ENCODE data around the gene C12orf57. TPM values are rescaled to one million over a fixed set of nuclear protein-coding genes. Genes with fewer than 3 reads are reported as not detected.

The C12orf57 gene
- total and polyA plus RNA-seq, 2 of the 13 experiments (the other 11 are each of a cell fraction or from before 2014, with no cell fraction given) = 84.0 to 287 TPM

DNA sequence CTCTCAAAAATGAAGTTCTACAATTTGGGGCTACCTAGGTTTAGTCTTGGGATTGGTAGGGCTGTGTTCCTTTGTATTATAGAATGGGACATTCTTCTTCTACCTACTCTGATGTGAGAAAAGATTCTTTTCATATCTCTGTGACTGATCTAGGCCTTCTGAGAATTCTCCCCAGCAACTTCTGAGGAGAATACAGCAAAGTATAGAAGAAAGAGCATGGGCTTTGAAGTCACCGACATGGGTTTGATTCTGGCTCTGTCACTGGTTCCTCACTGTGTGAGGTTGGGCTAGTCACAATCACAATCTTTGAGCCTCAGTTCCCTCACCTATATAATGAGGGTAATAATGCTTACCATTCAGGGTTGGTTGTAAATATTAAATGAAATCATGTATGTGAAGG, 11.1 kb upstream of the C12orf57 start:
- POLR2A ChIA-PET = interaction anchor here (0.8 to 1.6 kb wide), 2 partner anchors 11 to 29 kb away, joined by 3 to 4 read pairs; partner anchors contain the start of genes C12orf57 and RNU7-1
- H3K4me2 ChIP-seq (ENCODE audit: low read depth, low read length) = no peak overlapping the region
- H3K4me3 ChIP-seq (replicated peaks in 1 of 3; ENCODE audit: insufficient read depth in 1 of 3, low read depth in 2 of 3, low read length in 3 of 3) = no peak overlapping the region
- H3K9me3 ChIP-seq (ENCODE audit: low read length) = no peaks in the 10 kb centered on the region
- no peak for ATAC-seq
- DNase-seq (ENCODE audit: low spot score) = no peak
- TF ChIP-seq, protein P1, sequence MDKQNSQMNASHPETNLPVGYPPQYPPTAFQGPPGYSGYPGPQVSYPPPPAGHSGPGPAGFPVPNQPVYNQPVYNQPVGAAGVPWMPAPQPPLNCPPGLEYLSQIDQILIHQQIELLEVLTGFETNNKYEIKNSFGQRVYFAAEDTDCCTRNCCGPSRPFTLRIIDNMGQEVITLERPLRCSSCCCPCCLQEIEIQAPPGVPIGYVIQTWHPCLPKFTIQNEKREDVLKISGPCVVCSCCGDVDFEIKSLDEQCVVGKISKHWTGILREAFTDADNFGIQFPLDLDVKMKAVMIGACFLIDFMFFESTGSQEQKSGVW (CRISPR knock-in tag; IDR thresholded peaks at IDR 0.05; ENCODE audit: borderline replicate concordance) = no peak
- TF ChIP-seq, protein P2, sequence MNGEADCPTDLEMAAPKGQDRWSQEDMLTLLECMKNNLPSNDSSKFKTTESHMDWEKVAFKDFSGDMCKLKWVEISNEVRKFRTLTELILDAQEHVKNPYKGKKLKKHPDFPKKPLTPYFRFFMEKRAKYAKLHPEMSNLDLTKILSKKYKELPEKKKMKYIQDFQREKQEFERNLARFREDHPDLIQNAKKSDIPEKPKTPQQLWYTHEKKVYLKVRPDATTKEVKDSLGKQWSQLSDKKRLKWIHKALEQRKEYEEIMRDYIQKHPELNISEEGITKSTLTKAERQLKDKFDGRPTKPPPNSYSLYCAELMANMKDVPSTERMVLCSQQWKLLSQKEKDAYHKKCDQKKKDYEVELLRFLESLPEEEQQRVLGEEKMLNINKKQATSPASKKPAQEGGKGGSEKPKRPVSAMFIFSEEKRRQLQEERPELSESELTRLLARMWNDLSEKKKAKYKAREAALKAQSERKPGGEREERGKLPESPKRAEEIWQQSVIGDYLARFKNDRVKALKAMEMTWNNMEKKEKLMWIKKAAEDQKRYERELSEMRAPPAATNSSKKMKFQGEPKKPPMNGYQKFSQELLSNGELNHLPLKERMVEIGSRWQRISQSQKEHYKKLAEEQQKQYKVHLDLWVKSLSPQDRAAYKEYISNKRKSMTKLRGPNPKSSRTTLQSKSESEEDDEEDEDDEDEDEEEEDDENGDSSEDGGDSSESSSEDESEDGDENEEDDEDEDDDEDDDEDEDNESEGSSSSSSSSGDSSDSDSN (CRISPR knock-in tag; IDR thresholded peaks at IDR 0.05) = no peak
- TF ChIP-seq ZNF460 (CRISPR knock-in tag; IDR thresholded peaks at IDR 0.05; ENCODE audit: borderline replicate concordance) (no peak), ZNF674 (CRISPR knock-in tag; IDR thresholded peaks at IDR 0.05; ENCODE audit: low read depth) (no peak), ZNF292 (CRISPR knock-in tag; IDR thresholded peaks at IDR 0.05; ENCODE audit: borderline replicate concordance, low read depth) (no peak), ZNF878 (CRISPR knock-in tag; IDR thresholded peaks at IDR 0.05) (no peak), CBX5 (CRISPR knock-in tag; IDR thresholded peaks at IDR 0.05; ENCODE audit: borderline replicate concordance) (no peak), PPARG (CRISPR knock-in tag; conservative IDR thresholded peaks at IDR 0.05) (no peak)
- TF ChIP-seq, protein P3, sequence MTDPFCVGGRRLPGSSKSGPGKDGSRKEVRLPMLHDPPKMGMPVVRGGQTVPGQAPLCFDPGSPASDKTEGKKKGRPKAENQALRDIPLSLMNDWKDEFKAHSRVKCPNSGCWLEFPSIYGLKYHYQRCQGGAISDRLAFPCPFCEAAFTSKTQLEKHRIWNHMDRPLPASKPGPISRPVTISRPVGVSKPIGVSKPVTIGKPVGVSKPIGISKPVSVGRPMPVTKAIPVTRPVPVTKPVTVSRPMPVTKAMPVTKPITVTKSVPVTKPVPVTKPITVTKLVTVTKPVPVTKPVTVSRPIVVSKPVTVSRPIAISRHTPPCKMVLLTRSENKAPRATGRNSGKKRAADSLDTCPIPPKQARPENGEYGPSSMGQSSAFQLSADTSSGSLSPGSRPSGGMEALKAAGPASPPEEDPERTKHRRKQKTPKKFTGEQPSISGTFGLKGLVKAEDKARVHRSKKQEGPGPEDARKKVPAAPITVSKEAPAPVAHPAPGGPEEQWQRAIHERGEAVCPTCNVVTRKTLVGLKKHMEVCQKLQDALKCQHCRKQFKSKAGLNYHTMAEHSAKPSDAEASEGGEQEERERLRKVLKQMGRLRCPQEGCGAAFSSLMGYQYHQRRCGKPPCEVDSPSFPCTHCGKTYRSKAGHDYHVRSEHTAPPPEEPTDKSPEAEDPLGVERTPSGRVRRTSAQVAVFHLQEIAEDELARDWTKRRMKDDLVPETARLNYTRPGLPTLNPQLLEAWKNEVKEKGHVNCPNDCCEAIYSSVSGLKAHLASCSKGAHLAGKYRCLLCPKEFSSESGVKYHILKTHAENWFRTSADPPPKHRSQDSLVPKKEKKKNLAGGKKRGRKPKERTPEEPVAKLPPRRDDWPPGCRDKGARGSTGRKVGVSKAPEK (CRISPR knock-in tag; IDR thresholded peaks at IDR 0.05; ENCODE audit: borderline replicate concordance) = no peak
- TF ChIP-seq, protein P4, sequence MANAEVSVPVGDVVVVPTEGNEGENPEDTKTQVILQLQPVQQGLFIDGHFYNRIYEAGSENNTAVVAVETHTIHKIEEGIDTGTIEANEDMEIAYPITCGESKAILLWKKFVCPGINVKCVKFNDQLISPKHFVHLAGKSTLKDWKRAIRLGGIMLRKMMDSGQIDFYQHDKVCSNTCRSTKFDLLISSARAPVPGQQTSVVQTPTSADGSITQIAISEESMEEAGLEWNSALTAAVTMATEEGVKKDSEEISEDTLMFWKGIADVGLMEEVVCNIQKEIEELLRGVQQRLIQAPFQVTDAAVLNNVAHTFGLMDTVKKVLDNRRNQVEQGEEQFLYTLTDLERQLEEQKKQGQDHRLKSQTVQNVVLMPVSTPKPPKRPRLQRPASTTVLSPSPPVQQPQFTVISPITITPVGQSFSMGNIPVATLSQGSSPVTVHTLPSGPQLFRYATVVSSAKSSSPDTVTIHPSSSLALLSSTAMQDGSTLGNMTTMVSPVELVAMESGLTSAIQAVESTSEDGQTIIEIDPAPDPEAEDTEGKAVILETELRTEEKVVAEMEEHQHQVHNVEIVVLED (CRISPR knock-in tag; IDR thresholded peaks at IDR 0.05; ENCODE audit: borderline replicate concordance) = no peak
- TF ChIP-seq, protein P5, sequence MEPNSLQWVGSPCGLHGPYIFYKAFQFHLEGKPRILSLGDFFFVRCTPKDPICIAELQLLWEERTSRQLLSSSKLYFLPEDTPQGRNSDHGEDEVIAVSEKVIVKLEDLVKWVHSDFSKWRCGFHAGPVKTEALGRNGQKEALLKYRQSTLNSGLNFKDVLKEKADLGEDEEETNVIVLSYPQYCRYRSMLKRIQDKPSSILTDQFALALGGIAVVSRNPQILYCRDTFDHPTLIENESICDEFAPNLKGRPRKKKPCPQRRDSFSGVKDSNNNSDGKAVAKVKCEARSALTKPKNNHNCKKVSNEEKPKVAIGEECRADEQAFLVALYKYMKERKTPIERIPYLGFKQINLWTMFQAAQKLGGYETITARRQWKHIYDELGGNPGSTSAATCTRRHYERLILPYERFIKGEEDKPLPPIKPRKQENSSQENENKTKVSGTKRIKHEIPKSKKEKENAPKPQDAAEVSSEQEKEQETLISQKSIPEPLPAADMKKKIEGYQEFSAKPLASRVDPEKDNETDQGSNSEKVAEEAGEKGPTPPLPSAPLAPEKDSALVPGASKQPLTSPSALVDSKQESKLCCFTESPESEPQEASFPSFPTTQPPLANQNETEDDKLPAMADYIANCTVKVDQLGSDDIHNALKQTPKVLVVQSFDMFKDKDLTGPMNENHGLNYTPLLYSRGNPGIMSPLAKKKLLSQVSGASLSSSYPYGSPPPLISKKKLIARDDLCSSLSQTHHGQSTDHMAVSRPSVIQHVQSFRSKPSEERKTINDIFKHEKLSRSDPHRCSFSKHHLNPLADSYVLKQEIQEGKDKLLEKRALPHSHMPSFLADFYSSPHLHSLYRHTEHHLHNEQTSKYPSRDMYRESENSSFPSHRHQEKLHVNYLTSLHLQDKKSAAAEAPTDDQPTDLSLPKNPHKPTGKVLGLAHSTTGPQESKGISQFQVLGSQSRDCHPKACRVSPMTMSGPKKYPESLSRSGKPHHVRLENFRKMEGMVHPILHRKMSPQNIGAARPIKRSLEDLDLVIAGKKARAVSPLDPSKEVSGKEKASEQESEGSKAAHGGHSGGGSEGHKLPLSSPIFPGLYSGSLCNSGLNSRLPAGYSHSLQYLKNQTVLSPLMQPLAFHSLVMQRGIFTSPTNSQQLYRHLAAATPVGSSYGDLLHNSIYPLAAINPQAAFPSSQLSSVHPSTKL (CRISPR knock-in tag; IDR thresholded peaks at IDR 0.05) = no peak
- peaks cover 8 to 23% of the 10 kb centered on the region in 2 experiments for H3K36me3 ChIP-seq (replicated peaks in 1 of 2; ENCODE audit: control insufficient read depth in 1 of 2, insufficient read depth in 2 of 2, low read length in 2 of 2)
- no peaks in the 10 kb centered on the region for H4K20me1 ChIP-seq (ENCODE audit: insufficient read depth, low read length)
- BruUV-seq (replicated peaks) = no TSS peak
- FAIRE-seq = no peak
- H3K27ac ChIP-seq (ENCODE audit: extremely low read length, insufficient read depth, low read length) = no peak overlapping the region
- CTCF ChIA-PET (ENCODE audit: low intra/inter-chr PET ratio, low total read pairs) = no interaction called here
- peaks cover 30% of the 10 kb centered on the region for H3K79me2 ChIP-seq (ENCODE audit: insufficient read depth, low read length)
- no peak overlapping the region for H2AFZ ChIP-seq (ENCODE audit: low read length)
- no peak overlapping the region for H3K9ac ChIP-seq (ENCODE audit: insufficient read depth, low read depth, low read length)
- 91% methylated on average over 1 of the region's 1 CpG for whole genome bisulfite sequencing (ENCODE audit: low lambda C conversion rate)
- no peaks in the 10 kb centered on the region; a peak in 1 of 5 replicates for H3K27me3 ChIP-seq (ENCODE audit: control insufficient read depth in 1 of 2, insufficient read depth in 2 of 2, low read length in 2 of 2)
- intact Hi-C loops (cut with micrococcal nuclease; ENCODE audit: unreplicated experiment) = no loop called here
- H3K4me1 ChIP-seq (ENCODE audit: insufficient read depth, low read length) = peaks cover 40% of the 10 kb centered on the region
- in situ Hi-C loops (cut with HindIII; ENCODE audit: extremely low pct_ligation_motif_present, low pct_unique_long_range_greater_than_20kb) = no loop called here
